ENCODE measurements around the gene ATE1.
"Not testable (repeated sequence)": the region's sequence is repeated elsewhere in the genome, so short reads cannot be mapped to it uniquely, and the experiment has no call there.

The ATE1 gene

GRCh38 chr10:121715969-121716368 lies 211.9 kb downstream of the ATE1 start:
- DNase-seq = no peak
- in situ Hi-C loops (cut with MboI; ENCODE audit: low pct_unique_long_range_greater_than_20kb, low sequenced_read_pairs) = no loop called here

GRCh38 chr10:121715076-121715475 lies 212.8 kb downstream of the ATE1 start:
- no peak for DNase-seq
- in situ Hi-C loops (cut with MboI; ENCODE audit: low pct_unique_long_range_greater_than_20kb, low sequenced_read_pairs) = no loop called here

- in situ Hi-C loops (cut with MboI; ENCODE audit: low pct_unique_long_range_greater_than_20kb, low sequenced_read_pairs) = no loop called here
- no peak for DNase-seq
Observed at GRCh38 chr10:121713486-121713885, 214.3 kb downstream of the ATE1 start.

DNA sequence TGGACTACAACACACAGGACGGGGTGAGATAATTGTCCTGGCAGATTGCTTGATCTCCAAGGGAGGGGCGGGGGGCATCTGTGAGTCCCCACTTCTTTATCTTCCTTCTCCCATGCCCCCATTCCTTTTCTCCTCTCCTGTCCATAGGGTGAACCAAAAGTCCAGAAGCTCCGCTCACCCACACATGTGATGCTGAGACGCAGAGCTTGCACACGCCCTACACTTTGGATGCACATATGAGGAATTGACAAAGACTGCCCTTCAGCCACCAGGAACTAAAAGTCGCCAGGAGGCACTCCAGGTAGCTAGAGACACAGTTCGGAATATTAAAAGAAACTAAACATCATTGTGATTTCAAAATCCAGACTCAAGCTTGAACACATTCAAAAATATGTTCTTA lies 216.9 kb downstream of the ATE1 start:
- in situ Hi-C loops (cut with MboI; ENCODE audit: low pct_unique_long_range_greater_than_20kb, low sequenced_read_pairs) = no loop called here
- DNase-seq = no peak

- in situ Hi-C loops (cut with MboI; ENCODE audit: low pct_unique_long_range_greater_than_20kb, low sequenced_read_pairs) = no loop called here
- no peak for DNase-seq
Observed at GRCh38 chr10:121710207-121710606, 217.6 kb downstream of the ATE1 start.

DNA sequence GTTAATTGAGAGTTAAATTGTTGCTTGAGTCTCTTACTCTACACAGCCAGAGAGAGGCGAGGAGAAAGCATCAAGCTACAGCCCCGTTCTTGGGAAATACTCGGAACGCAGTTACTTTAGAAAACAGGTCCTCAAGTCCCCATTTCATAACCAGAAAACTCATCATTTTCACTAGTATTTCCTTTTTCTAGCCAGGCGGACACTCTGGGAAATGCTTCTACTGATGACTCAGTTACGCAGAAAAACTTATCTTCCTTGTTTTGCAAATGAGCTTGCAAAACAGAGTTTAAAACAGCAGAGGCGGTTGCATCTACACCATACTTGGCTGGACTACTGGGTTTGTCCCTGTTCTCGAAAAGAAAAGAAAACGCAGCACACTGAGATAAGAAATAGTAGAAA lies 218.2 kb downstream of the ATE1 start:
- in situ Hi-C loops (cut with MboI; ENCODE audit: low pct_unique_long_range_greater_than_20kb, low sequenced_read_pairs) = no loop called here
- no peak for DNase-seq

GRCh38 chr10:121708728-121709674 lies 218.8 kb downstream of the ATE1 start:
- in situ Hi-C loops (cut with MboI; ENCODE audit: low pct_unique_long_range_greater_than_20kb, low sequenced_read_pairs) = no loop called here
- DNase-seq = no peak

DNA sequence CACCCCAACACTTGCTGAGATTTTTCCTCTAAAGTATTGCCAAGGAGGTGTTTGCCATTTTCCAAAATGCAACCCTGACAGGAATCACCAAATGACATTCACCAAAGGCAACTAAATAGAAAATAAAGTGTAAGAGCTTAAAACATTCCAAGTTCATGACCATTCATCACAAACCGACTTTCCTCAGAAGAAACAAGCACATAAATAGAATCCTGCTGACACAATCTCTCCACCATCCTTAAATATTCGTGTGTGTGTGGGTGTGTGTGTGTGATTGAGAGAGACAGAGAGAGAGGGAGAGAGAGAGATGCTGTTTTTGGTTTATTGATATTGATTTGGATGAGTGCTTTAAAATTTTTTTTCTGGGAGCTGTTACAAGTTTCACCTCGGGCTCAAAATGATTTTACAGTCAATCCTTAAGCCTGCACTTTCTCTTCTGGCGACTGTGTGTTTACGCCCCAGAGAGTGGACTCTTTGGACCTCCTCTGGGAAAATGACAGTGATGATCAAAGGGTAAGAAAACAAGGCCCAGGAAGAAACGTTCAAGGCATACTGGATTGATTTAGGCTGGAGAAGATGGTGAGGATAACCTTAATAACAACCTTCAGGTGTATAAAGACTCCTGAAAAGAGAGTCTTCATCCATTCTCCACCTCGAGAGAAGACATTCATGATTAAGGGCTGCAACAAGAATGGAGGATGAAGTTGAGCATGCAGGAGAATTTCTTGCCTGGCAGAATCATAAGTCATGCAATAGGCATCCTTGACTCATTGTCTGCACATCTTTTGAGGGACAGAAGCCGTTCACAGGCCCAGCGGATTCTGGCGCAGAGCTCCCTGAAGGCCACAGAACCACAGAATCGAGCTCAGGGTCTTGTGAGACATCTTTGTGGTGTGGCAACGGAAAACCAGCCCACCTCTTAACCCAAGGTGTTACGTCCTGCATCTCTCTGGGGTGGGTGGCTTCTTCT lies 225.2 kb downstream of the ATE1 start:
- no peak for DNase-seq
- in situ Hi-C loops (cut with MboI; ENCODE audit: low pct_unique_long_range_greater_than_20kb, low sequenced_read_pairs) = no loop called here

GRCh38 chr10:121700416-121700815 lies 227.4 kb downstream of the ATE1 start:
- in situ Hi-C loops (cut with MboI; ENCODE audit: low pct_unique_long_range_greater_than_20kb, low sequenced_read_pairs) = no loop called here
- no peak for DNase-seq

DNA sequence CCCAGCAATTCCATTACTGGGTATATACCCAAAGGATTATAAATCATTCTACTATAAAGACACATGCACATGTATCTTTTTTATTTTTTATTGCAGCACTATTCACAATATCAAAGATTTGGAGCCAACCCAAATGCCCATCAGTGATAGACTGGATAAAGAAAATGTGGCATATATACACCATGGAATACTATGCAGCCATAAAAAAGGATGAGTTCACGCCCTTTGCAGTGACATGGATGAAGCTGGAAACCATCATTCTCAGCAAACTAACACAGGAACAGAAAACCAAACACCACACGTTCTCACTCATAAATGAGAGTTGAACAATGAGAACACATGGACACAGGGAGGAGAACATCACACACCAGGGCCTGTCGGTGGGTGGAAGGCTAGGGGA lies 228.1 kb downstream of the ATE1 start:
- in situ Hi-C loops (cut with MboI; ENCODE audit: low pct_unique_long_range_greater_than_20kb, low sequenced_read_pairs) = not testable (repeated sequence)

DNA sequence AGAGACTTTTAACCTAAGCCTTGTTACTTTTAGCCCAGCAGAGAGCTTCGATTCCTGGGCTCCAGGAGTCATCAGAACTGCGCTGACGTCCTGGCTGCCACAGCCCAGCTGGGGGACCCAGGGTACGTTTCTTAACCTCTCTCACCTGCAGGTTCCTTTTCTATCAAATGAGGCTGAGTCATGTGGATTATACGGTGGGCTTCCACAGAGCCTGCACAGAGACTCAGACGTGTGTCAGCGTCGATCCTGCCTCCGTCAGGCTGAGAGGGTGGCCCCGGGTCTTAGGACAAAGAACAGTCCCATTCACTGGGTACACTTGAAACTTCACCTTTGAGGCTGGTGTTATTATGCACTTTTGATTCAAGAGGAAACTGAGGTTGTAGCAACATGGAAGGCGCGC lies 228.9 kb downstream of the ATE1 start:
- in situ Hi-C loops (cut with MboI; ENCODE audit: low pct_unique_long_range_greater_than_20kb, low sequenced_read_pairs) = no loop called here
- no peak for DNase-seq

More for the DNA sequence above, 228.1 kb downstream of the ATE1 start:
- DNase-seq = not testable (repeated sequence)

- in situ Hi-C loops (cut with MboI; ENCODE audit: low pct_unique_long_range_greater_than_20kb, low sequenced_read_pairs) = no loop called here
- no peak for DNase-seq
Observed at GRCh38 chr10:121698336-121698735, 229.5 kb downstream of the ATE1 start.

DNA sequence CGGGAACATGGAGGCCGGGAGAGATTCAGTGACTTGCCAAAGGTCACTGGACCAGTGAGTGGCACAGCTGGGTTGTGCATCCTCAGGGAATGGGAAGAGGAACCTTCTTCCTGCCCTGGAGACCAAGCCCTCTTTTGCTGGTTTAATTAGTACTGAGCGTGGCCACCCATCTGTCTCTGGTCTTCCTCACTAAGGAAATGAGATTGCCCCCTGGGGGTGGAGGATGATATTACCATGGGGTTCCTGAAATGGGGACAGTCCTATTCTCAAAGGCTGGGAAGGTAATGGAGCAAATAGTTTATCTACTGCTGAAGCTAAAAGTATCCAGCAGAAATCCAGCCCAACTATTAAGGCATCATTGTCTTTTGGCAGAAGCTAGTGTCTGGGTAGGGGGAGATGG lies 231.0 kb downstream of the ATE1 start:
- in situ Hi-C loops (cut with MboI; ENCODE audit: low pct_unique_long_range_greater_than_20kb, low sequenced_read_pairs) = no loop called here
- DNase-seq = peak; percentile 20

- DNase-seq = no peak
- in situ Hi-C loops (cut with MboI; ENCODE audit: low pct_unique_long_range_greater_than_20kb, low sequenced_read_pairs) = no loop called here
Observed at GRCh38 chr10:121695731-121696464, 231.9 kb downstream of the ATE1 start.

DNA sequence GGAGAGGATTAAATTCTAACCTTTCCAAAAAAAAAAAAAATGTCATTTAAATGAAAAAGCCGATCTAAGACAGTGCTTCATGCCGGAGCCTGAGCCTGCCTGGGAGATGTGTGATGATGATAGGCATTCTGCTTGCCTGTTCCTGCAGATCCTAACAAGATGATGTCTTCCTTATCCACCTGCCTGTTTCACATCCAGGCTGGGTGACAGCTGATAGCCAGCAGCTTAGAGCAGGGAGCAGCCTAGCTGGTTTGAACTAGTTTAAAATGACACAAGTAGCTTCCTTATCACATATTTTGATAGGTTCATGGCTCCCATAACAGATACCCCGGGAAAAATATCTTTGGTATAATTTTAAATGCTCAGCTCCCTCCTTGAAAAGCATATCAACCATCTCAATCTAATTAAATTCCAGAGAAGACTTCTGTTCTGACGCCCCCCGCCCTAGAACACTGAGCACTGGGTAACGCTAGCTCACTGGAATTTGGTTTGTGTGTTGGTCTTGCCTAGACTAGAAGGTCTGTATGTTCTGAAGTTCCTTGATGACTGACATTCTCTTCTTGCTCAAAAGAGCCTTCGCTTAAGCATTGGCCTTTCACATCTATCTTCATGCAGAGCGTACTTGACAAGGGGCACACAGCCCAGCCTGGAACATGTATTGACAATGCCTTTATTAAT lies 232.7 kb downstream of the ATE1 start:
- in situ Hi-C loops (cut with MboI; ENCODE audit: low pct_unique_long_range_greater_than_20kb, low sequenced_read_pairs) = no loop called here

DNA sequence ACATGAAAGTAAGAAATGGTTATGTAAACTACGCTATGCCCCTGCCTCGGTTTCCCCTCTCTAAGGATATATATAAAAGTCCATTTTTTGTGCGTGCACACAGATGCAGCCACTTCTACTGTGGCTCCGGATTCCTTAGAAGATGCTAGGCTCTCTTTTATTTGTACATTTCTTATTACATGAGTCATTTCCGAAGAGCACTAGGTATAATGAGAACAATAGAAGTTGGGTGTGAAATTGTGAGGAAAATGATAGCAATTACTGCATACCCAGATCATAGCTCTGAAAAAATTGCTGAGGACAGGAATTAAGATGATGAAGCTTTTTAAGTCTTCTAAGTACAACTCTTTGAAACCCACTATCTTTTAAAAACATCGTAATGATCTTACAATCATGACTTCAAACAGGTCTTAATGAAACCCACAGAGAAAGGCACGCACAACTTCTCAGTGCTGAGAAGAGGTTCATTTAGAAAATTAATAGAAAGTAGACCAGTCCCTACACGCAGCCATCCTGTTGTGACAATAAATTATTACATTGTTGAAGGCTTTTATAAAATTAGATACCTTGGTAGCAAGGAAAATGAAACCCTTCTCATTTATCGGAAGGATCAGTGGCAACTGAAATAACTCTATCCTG lies 233.4 kb downstream of the ATE1 start:
- in situ Hi-C loops (cut with MboI; ENCODE audit: low pct_unique_long_range_greater_than_20kb, low sequenced_read_pairs) = no loop called here
- DNase-seq = no peak

More for the DNA sequence above, 232.7 kb downstream of the ATE1 start:
- no peak for DNase-seq

DNA sequence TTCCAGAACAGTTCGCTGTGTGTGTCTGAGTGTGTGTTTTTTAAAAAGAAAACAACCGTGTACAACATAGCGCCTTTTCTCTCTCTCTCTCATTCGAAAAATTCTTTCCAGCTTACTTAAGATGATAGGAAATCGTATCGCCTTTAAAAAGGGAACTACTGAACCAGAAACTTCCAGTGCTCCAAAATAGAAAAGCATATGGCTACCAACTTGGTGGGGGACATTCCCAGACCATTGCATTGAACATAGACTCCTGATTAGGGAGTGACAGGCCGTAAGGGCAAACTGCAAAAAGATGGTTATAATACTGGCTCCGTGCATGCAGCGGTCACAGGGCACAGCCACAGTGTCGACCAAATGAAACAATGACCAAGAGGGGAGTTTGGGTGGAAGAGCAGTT lies 235.2 kb downstream of the ATE1 start:
- no peak for DNase-seq
- in situ Hi-C loops (cut with MboI; ENCODE audit: low pct_unique_long_range_greater_than_20kb, low sequenced_read_pairs) = no loop called here

- in situ Hi-C loops (cut with MboI; ENCODE audit: low pct_unique_long_range_greater_than_20kb, low sequenced_read_pairs) = no loop called here
- DNase-seq = no peak
Observed at GRCh38 chr10:121690970-121691369, 236.9 kb downstream of the ATE1 start.

Measured in KBM-7 (cell line).